Testis (tissue), 2 donors: ENCODE data around the gene RASSF8.

Experiments
- POLR2A ChIP-seq: fragments of 450-650 bp; IDR thresholded peaks from one replicate; pipeline ENCODE4 v1.6.1; 2017; ENCODE audit warnings: antibody characterized with exemption, mild to moderate bottlenecking, moderate library complexity
- TF ChIP-seq, protein P1 (sequence below), 3 experiments: fragments of 450-650 bp in 2 of 3; fragments of 200-600 bp in 1 of 3; sonication (generic) in 1 of 3; IDR thresholded peaks; one replicate each; pipeline ENCODE4 v1.5.1; 2016 to 2019; ENCODE audit warnings: antibody characterized with exemption in 3 of 3, mild to moderate bottlenecking in 2 of 3, moderate library complexity in 1 of 3

DNA sequence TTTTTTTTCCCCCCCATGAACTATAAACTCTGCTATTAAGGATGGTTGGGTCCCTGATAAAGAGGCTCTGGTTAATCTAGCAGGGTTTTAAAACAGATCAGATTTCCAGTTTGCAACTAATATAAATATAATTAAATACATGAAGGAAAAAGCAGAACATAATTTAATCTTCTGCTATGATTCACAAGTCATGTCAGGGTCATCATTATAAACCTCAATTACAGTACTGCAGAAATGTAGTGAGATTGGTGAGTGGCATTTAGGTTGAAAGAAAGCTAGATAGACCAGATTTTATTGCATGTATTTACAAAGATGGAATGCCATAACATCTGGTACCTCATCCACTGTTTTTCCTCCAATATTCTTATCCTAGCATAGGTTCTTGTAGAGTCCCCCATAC lies 14.5 kb upstream of the RASSF8 start:
- TF ChIP-seq POLR2A = no peak
- TF ChIP-seq, protein P1, sequence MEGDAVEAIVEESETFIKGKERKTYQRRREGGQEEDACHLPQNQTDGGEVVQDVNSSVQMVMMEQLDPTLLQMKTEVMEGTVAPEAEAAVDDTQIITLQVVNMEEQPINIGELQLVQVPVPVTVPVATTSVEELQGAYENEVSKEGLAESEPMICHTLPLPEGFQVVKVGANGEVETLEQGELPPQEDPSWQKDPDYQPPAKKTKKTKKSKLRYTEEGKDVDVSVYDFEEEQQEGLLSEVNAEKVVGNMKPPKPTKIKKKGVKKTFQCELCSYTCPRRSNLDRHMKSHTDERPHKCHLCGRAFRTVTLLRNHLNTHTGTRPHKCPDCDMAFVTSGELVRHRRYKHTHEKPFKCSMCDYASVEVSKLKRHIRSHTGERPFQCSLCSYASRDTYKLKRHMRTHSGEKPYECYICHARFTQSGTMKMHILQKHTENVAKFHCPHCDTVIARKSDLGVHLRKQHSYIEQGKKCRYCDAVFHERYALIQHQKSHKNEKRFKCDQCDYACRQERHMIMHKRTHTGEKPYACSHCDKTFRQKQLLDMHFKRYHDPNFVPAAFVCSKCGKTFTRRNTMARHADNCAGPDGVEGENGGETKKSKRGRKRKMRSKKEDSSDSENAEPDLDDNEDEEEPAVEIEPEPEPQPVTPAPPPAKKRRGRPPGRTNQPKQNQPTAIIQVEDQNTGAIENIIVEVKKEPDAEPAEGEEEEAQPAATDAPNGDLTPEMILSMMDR (IDR thresholded peaks at IDR 0.05) = no peak
